A549 (cell line): ENCODE results near the gene ERICH6. TPM values are rescaled to one million over a fixed set of nuclear protein-coding genes. Genes with fewer than 3 reads are reported as not detected.

Experiments used
- ATAC-seq, 2 experiments: fragments of 200-7000 bp in 1 of 2; fragments of >200 bp in 1 of 2; cut with Nextera tagmentation in 1 of 2; cut with Tn5 transposase in 1 of 2; 3 replicates each; pipeline versions ENCODE4 v1.8.0 to v1.9.1; 2018 to 2020; ENCODE audit warnings: mild to moderate bottlenecking in 1 of 2, moderate library complexity in 1 of 2
- CTCF ChIA-PET: fragments of 300-600 bp; sonication (Branson Sonifier 250); formaldehyde crosslinking; extraction: SDS; loops from one replicate; lab custom pipeline; 2021; ENCODE audit warnings: antibody characterized with exemption, inconsistent platforms; lab: Yijun Ruan, JAX
- POLR2A ChIA-PET: fragments of 350-600 bp; formaldehyde crosslinking; extraction: SDS; loops from one replicate; lab custom pipeline; 2021; ENCODE audit warnings: antibody characterized with exemption, inconsistent platforms; lab: Yijun Ruan, JAX
- DNase-seq, 2 experiments: peaks; one replicate each; pipeline versions ENCODE4 v3.0.0 to v3.0.0-alpha.2; 2011 to 2016; ENCODE audit warnings: low read depth in 1 of 2, low spot score in 1 of 2
- FAIRE-seq: peaks from 2 replicates; lab custom pipeline; 2011; peaks lifted over from hg19 to GRCh38; lab: Jason Lieb, UNC
- H3K27ac ChIP-seq, 2 experiments: fragments of >200 bp; sonication (Bioruptor Twin); formaldehyde crosslinking; 3 replicates each; pipeline ENCODE4 v1.5.1; 2016 to 2017
- H3K4me1 ChIP-seq: fragments of >200 bp; sonication (Bioruptor Twin); formaldehyde crosslinking; 3 replicates; pipeline ENCODE4 v1.6.1; 2016
- H3K4me2 ChIP-seq: fragments of >200 bp; sonication (Bioruptor Twin); formaldehyde crosslinking; 3 replicates; pipeline ENCODE4 v1.6.1; 2016
- H3K4me3 ChIP-seq: fragments of >200 bp; sonication (Bioruptor Twin); formaldehyde crosslinking; 3 replicates; pipeline ENCODE4 v1.5.1; 2016
- H3K9me3 ChIP-seq: fragments of >200 bp; sonication (Bioruptor Twin); formaldehyde crosslinking; 3 replicates; pipeline ENCODE4 v1.6.1; 2016
- ATOH8 ChIP-seq: fragments of 250-450 bp; sonication (Bioruptor Pico); IDR thresholded peaks from 2 replicates; pipeline ENCODE4 v1.5.0; 2020; ENCODE audit warnings: low read depth, mild to moderate bottlenecking, moderate library complexity
- CBX2 ChIP-seq: fragments of 200-600 bp; sonication (generic); IDR thresholded peaks from 2 replicates; pipeline ENCODE4 v1.6.1; 2016; ENCODE audit warnings: low read depth, mild to moderate bottlenecking, borderline replicate concordance
- CHD2 ChIP-seq: fragments of 150-350 bp; IDR thresholded peaks from 2 replicates; pipeline ENCODE4 v1.6.1; 2014; ENCODE audit warnings: low read length; ENCODE audit not compliant: partially characterized antibody
- CTCF ChIP-seq: fragments of >200 bp; sonication (Bioruptor Twin); formaldehyde crosslinking; IDR thresholded peaks from 3 replicates; pipeline ENCODE4 v1.5.1; 2016
- ESRRA ChIP-seq: fragments of 150-350 bp; IDR thresholded peaks from 2 replicates; pipeline ENCODE4 v1.6.1; 2014; ENCODE audit warnings: mild to moderate bottlenecking, low read length, borderline replicate concordance
- FOSL2 ChIP-seq, 2 experiments: fragments of 450-650 bp in 1 of 2; fragments of >200 bp in 1 of 2; sonication (Bioruptor Twin) in 1 of 2; formaldehyde crosslinking; IDR thresholded peaks; 2 replicates each; pipeline versions ENCODE4 v1.5.0 to v1.6.1; 2016 to 2020; ENCODE audit warnings: mild to moderate bottlenecking in 1 of 2, moderate library complexity in 1 of 2
- HOXB13 ChIP-seq: fragments of 250-450 bp; sonication (Bioruptor Pico); IDR thresholded peaks from 2 replicates; pipeline ENCODE4 v1.5.0; 2020; ENCODE audit warnings: low read depth, mild to moderate bottlenecking, moderate library complexity
- MAFK ChIP-seq: fragments of 450-650 bp; IDR thresholded peaks from 2 replicates; pipeline ENCODE4 v1.6.1; 2014; ENCODE audit not compliant: partially characterized antibody
- NFE2L2 ChIP-seq: fragments of 150-350 bp; conservative IDR thresholded peaks from 2 replicates; pipeline ENCODE4 v1.6.1; 2014; ENCODE audit warnings: low read length
- POLR2AphosphoS2 ChIP-seq: conservative IDR thresholded peaks from 2 replicates; pipeline ENCODE4 v1.6.1; 2012; ENCODE audit warnings: low read length, improper control_type of control experiment, inconsistent platforms
- RARB ChIP-seq: fragments of 250-450 bp; sonication (Bioruptor Pico); IDR thresholded peaks from 2 replicates; pipeline ENCODE4 v1.8.0; 2021; ENCODE audit warnings: mild to moderate bottlenecking, moderate library complexity
- RCOR1 ChIP-seq: fragments of 150-350 bp; IDR thresholded peaks from 2 replicates; pipeline ENCODE4 v1.6.1; 2014; ENCODE audit warnings: antibody characterized with exemption, low read length, low read depth
- REST ChIP-seq: fragments of 200-600 bp; sonication (generic); IDR thresholded peaks from 2 replicates; pipeline ENCODE4 v1.6.1; 2016; ENCODE audit warnings: antibody characterized with exemption, mild to moderate bottlenecking, moderate library complexity
- RFX5 ChIP-seq: fragments of 450-650 bp; IDR thresholded peaks from 2 replicates; pipeline ENCODE4 v1.7.1; 2014; ENCODE audit warnings: antibody characterized with exemption, mild to moderate bottlenecking, moderate library complexity
- SMC3 ChIP-seq: fragments of >200 bp; sonication (Bioruptor Twin); formaldehyde crosslinking; IDR thresholded peaks from 3 replicates; pipeline ENCODE4 v1.6.1; 2018; ENCODE audit warnings: inconsistent platforms
- ZC3H11A ChIP-seq: fragments of 450-650 bp; IDR thresholded peaks from 2 replicates; pipeline ENCODE4 v1.6.1; 2014; ENCODE audit warnings: antibody characterized with exemption, mild to moderate bottlenecking
- ZSCAN20 ChIP-seq: fragments of 250-450 bp; sonication (Bioruptor Pico); IDR thresholded peaks from 2 replicates; pipeline ENCODE4 v1.8.0; 2022; ENCODE audit warnings: mild to moderate bottlenecking, moderate library complexity
- WGBS: methylation state at CpG from one replicate; pipeline ENCODE4 v1.1.6; 2017; ENCODE audit errors: missing lambda C conversion rate; 5-methylcytosine and 5-hydroxymethylcytosine counted together
- polyA plus RNA-seq, 4 experiments: library from polyadenylated mRNA; depleted of rRNA in 3 of 4; stranded (reverse); fragments of >200 nt; fragmentation: RNase III in 1 of 4; extraction: RNeasy Plus Mini Kit Qiagen cat#74134 plus additional on column Dnase treatment in 1 of 4; gene quantifications; 2 replicates in 3 of 4; 3 replicates in 1 of 4; pipeline ENCODE4 v1.2.3, GENCODE V29; 2011 to 2017
- TF ChIP-seq, protein P1 (sequence below): fragments of 450-650 bp; IDR thresholded peaks from 2 replicates; pipeline ENCODE4 v1.6.1; 2014; ENCODE audit warnings: antibody characterized with exemption

The ERICH6 gene
- polyA plus RNA-seq, 2 of the 4 experiments (the other 2 are of a cell fraction) = 0.06 TPM; not detected in 1

DNA sequence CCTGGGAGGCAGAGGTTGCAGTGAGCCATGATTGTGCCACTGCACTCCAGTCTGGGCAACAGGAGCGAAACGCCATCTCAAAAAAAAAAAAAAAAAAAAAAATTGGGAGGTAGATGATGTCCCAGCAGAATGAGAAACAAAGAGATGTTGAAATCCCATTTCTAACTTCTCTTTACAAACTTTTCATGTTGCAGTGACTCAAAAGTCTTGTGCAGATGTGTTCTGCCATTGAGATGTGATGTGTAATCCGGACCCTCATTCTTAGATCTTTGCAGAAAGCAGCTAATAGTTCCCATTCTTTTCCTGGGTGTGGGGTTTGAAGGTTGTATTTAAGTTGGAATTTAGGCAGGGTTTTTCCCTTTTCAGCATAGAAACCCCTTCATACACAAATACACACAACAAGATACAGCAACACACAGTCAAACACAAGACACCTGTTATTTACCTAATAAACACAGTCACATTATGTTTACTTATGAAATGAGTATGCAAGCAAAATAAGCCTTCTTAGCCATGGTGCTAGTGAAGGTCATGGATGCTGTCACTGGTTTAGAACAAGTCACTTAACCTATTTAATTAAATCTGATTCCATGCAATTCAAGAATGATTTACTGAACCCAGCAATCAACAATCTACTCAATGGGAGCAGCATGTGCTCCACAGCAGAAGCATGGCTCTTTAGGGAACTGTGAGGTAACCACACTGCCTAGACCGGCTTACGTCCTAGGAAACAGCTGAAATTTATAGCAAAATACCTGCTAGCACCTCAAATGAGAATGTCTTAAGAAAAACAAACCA, 44.4 kb upstream of the ERICH6 start:
- H3K27ac ChIP-seq = no peak overlapping the region
- ChIA-PET POLR2A (interaction anchor here (0.7 kb wide), 1 partner anchor 71 kb away, joined by 10 read pairs; no protein-coding TSS in a partner anchor), CTCF (interaction anchor here (1.3 kb wide), 1 partner anchor 14 kb away, joined by 9 read pairs; the partner anchor contains the start of gene SIAH2)
- WGBS = 90% methylated on average over 5 of the region's 5 CpGs
- peaks cover 44% of the 10 kb centered on the region for H3K4me1 ChIP-seq
- no peak overlapping the region for H3K4me2 ChIP-seq
- ATAC-seq = no peak
- no peaks in the 10 kb centered on the region for H3K9me3 ChIP-seq
- TF ChIP-seq POLR2AphosphoS2 = no peak
- no peak for TF ChIP-seq ZSCAN20 (CRISPR knock-in tag)
- TF ChIP-seq NFE2L2 = no peak
- TF ChIP-seq, all 56 proteins: peak for 0
- FAIRE-seq = no peak
- no peak overlapping the region for H3K4me3 ChIP-seq
- no peak for DNase-seq

DNA sequence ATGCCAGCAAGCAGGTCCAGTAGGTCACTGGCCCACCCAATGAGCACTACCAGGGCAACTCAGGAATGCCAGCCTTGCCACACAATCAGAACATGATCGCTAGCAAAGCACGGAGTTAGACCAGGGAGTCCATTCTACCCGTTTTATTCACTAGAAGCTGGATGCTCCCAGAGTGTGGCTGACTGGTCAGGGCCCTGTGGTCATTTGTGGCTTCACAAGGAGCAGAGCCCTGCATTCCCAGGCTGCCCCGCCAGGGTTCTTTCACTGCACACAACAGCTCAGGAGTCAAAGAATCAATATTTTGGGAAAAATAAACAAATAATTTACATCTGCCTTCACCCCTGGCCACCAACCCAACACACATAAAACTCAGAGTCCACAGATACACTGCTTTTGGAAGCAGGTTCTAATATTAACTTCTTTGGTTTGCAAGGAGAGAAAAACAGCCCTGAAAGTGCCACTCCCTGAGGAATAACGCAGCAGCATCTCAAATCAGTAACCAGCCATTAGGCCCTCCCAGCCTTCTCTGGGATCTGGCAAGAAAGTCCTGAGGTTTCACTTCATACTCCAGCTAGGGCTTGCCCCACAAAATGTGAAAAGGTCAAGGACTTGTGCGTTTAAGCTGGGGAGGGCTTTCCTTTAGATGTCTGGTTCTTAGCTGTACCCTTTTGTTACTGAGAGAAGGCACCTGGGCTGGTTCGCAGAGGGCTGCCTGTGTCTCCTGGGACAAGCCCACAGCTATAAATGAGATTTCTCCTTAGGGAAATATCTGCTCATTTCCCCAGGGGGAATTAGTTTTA, 43.3 kb upstream of the ERICH6 start:
- DNase-seq = no peak
- no peak overlapping the region for H3K27ac ChIP-seq
- peak in 1 of 2 experiments; percentile 29; a peak in 1 of 6 replicates for ATAC-seq
- peaks cover 45% of the 10 kb centered on the region for H3K4me1 ChIP-seq
- H3K4me3 ChIP-seq = no peak overlapping the region
- no peaks in the 10 kb centered on the region for H3K9me3 ChIP-seq
- TF ChIP-seq RARB (CRISPR knock-in tag) (no peak), REST (no peak), HOXB13 (no peak), RCOR1 (no peak)
- TF ChIP-seq, all 56 proteins: peak for 0
- 85% methylated on average over 7 of the region's 7 CpGs for WGBS
- FAIRE-seq = no peak
- POLR2A ChIA-PET = interaction anchor here (0.7 to 1.1 kb wide), 2 partner anchors 16 to 70 kb away, joined by 3 to 10 read pairs; no protein-coding TSS in a partner anchor
- no peak overlapping the region for H3K4me2 ChIP-seq
- CTCF ChIA-PET = interaction anchor here (1.3 to 1.9 kb wide), 3 partner anchors 15 to 118 kb away, joined by 6 to 9 read pairs (median 6); partner anchors contain the start of gene SIAH2

- ChIA-PET POLR2A (interaction anchor here (1.1 kb wide), 1 partner anchor 18 kb away, joined by 3 read pairs; no protein-coding TSS in a partner anchor), CTCF (interaction anchor here (1.1 to 1.9 kb wide), 3 partner anchors 16 to 119 kb away, joined by 3 to 6 read pairs (median 6); no protein-coding TSS in a partner anchor)
- FAIRE-seq (no peak), DNase-seq (no peak), ATAC-seq (no peak)
- Histone ChIP-seq H3K4me3 (no peak overlapping the region), H3K4me2 (no peak overlapping the region), H3K9me3 (no peaks in the 10 kb centered on the region), H3K27ac (no peak overlapping the region), H3K4me1 (peaks cover 37% of the 10 kb centered on the region)
- WGBS = 100% methylated on average over 3 of the region's 3 CpGs
- TF ChIP-seq RFX5 (no peak), ESRRA (no peak), MAFK (no peak), ATOH8 (CRISPR knock-in tag) (no peak), FOSL2 (IDR thresholded peaks at IDR 0.05) (no peak), FOSL2 (CRISPR knock-in tag; IDR thresholded peaks at IDR 0.05) (no peak), CTCF (no peak), NFE2L2 (no peak), CBX2 (no peak), SMC3 (no peak), CHD2 (no peak), ZC3H11A (no peak)
- TF ChIP-seq, protein P1, sequence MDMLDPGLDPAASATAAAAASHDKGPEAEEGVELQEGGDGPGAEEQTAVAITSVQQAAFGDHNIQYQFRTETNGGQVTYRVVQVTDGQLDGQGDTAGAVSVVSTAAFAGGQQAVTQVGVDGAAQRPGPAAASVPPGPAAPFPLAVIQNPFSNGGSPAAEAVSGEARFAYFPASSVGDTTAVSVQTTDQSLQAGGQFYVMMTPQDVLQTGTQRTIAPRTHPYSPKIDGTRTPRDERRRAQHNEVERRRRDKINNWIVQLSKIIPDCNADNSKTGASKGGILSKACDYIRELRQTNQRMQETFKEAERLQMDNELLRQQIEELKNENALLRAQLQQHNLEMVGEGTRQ = no peak
Observed at GRCh38 chr3:150745832-150746231, 42.1 kb upstream of the ERICH6 start.
